ENCODE results near the gene SSBP3. TPM values are rescaled to one million over a fixed set of nuclear protein-coding genes. Genes with fewer than 3 reads are reported as not detected.

Gene SSBP3
- total and polyA plus RNA-seq, 9 of the 15 experiments (the other 6 are each of a cell fraction or from before 2014, with no cell fraction given): 8.7 to 108 (median 33.8) TPM

- peaks cover 47% of the 10 kb centered on the region; the same call in 1 of the 2 replicates for H4K20me1 ChIP-seq (replicated peaks; ENCODE audit: control insufficient read depth, insufficient read depth, low read length)
- H3K36me3 ChIP-seq (ENCODE audit: control insufficient read depth, insufficient read depth, low read length): peaks cover 37% of the 10 kb centered on the region; the same call in 2 of the 3 replicates
- no peak overlapping the region for H3K4me2 ChIP-seq (ENCODE audit: insufficient read depth, low read length)
- H3K9ac ChIP-seq (ENCODE audit: insufficient read depth in 1 of 2, low read depth in 2 of 2, low read length in 2 of 2): peak overlapping the region in 1 of 2 experiments; percentile 2; a peak in 1 of 4 replicates
- intact Hi-C loops (cut with micrococcal nuclease) (no loop called here), in situ Hi-C loops (cut with MboI) (no loop called here)
- H3K27ac ChIP-seq (ENCODE audit: extremely low read depth, low read depth, low read length): no peak overlapping the region; the same call in 2 of the 3 replicates
- H3K9me1 ChIP-seq (ENCODE audit: control insufficient read depth, insufficient read depth, low read length): peaks cover 17% of the 10 kb centered on the region
- H3K27me3 ChIP-seq (ENCODE audit: control insufficient read depth in 2 of 2, insufficient read depth in 2 of 2, low read length in 2 of 2): no peaks in the 10 kb centered on the region
- H3K9me3 ChIP-seq (replicated peaks; ENCODE audit: control insufficient read depth, insufficient read depth, low read depth, low read length): no peaks in the 10 kb centered on the region
- CTCF ChIA-PET (ENCODE audit: low intra/inter-chr PET ratio): interaction anchor here (0.7 kb wide), 1 partner anchor 292 kb away, joined by 3 read pairs; no protein-coding TSS in a partner anchor
- DNase-seq (ENCODE audit: extremely low read depth in 1 of 4, low spot score in 3 of 4) (peak in 3 of 4 experiments; percentile 33 to 59 (median 57)), FAIRE-seq (no peak), ATAC-seq (peak; percentile 48)
- 55% methylated on average over 2 of the region's 2 CpGs for WGBS (ENCODE audit: insufficient coverage, low coverage, missing lambda C conversion rate)
- no peak overlapping the region for H3K4me3 ChIP-seq
- peaks cover 8 to 36% of the 10 kb centered on the region in 2 experiments; a peak in 3 of 5 replicates for H3K4me1 ChIP-seq (replicated peaks in 1 of 2; ENCODE audit: control insufficient read depth in 2 of 2, insufficient read depth in 2 of 2, low read length in 2 of 2)
- BruUV-seq (replicated peaks): no TSS peak
- H2AFZ ChIP-seq (ENCODE audit: low read depth, low read length): no peak overlapping the region
- H3K79me2 ChIP-seq (ENCODE audit: control insufficient read depth, insufficient read depth, low read length): peaks cover 81% of the 10 kb centered on the region
- POLR2A ChIA-PET: interaction anchor here (0.8 to 1.5 kb wide), 3 partner anchors 14 to 61 kb away, joined by 3 to 4 read pairs (median 3); no protein-coding TSS in a partner anchor
- TF ChIP-seq MAFF (IDR thresholded peaks at IDR 0.05; ENCODE audit: low read length): 0 out of 2 replicates have a peak, but pooled peaks have one; percentile 2
- TF ChIP-seq SNAPC5 (CRISPR knock-in tag; IDR thresholded peaks at IDR 0.05): no peak
- peak; percentile 68 for TF ChIP-seq C11orf30 (IDR thresholded peaks at IDR 0.05; ENCODE audit: low read depth)
- TF ChIP-seq RB1 (IDR thresholded peaks at IDR 0.05; ENCODE audit: low read depth): no peak
- TF ChIP-seq ZNF436 (CRISPR knock-in tag; IDR thresholded peaks at IDR 0.05): no peak
- no peak for TF ChIP-seq HOMEZ (CRISPR knock-in tag; IDR thresholded peaks at IDR 0.05)
- no peak for TF ChIP-seq HES1 (IDR thresholded peaks at IDR 0.05; ENCODE audit: low read depth)
- TF ChIP-seq SMARCB1 (IDR thresholded peaks at IDR 0.05; ENCODE audit: insufficient read length, low read depth): no peak
- no peak for TF ChIP-seq ZC3H8 (IDR thresholded peaks at IDR 0.05)
- TF ChIP-seq GTF2B (IDR thresholded peaks at IDR 0.05; ENCODE audit: extremely low read depth, insufficient read length): no peak
- no peak for TF ChIP-seq ZNF165 (CRISPR knock-in tag; IDR thresholded peaks at IDR 0.05; ENCODE audit: borderline replicate concordance)
- TF ChIP-seq MIER1 (IDR thresholded peaks at IDR 0.05; ENCODE audit: low read depth): no peak
- peak; percentile 86 for TF ChIP-seq RBM25 (IDR thresholded peaks at IDR 0.05; ENCODE audit: low read depth, low read length, severe bottlenecking)
- no peak for TF ChIP-seq ZNF24 (IDR thresholded peaks at IDR 0.05)
- no peak for TF ChIP-seq ELK3 (CRISPR knock-in tag; IDR thresholded peaks at IDR 0.05)
- no peak for TF ChIP-seq RBFOX2 (IDR thresholded peaks at IDR 0.05; ENCODE audit: low read depth, low read length)
- peak; percentile 73 for TF ChIP-seq MAFG (tag; conservative IDR thresholded peaks at IDR 0.05)
- no peak for TF ChIP-seq HMGXB4 (CRISPR knock-in tag; IDR thresholded peaks at IDR 0.05)
Measured at GRCh38 chr1:54362881-54363340, 43.3 kb downstream of the SSBP3 start.
